GM04503 (cell line): ENCODE results near the gene SIRT6.
"Not testable (repeated sequence)": the region's sequence is repeated elsewhere in the genome, so short reads cannot be mapped to it uniquely, and the experiment has no call there.

Source experiments
- DNase-seq: peaks from one replicate; pipeline ENCODE4 v3.0.0-alpha.2; 2012; ENCODE audit warnings: low read depth

SIRT6 gene

GRCh38 chr19:4130744-4131438, 51.5 kb downstream of the SIRT6 start:
- DNase-seq, result peak; percentile 54

GRCh38 chr19:4129050-4129449, 53.3 kb downstream of the SIRT6 start:
- not testable (repeated sequence) for DNase-seq

- DNase-seq, result not testable (repeated sequence)
Measured at GRCh38 chr19:4127322-4127721, 55.0 kb downstream of the SIRT6 start.

GRCh38 chr19:4124638-4125037, 57.7 kb downstream of the SIRT6 start:
- no peak for DNase-seq
